GM12891 (cell line): ENCODE data around the gene TGM2.

Experiments used
- POLR2A ChIP-seq: IDR thresholded peaks from 2 replicates; pipeline ENCODE4 v1.6.1; 2011; ENCODE audit warnings: low read depth, low read length, control low read depth
- POLR2AphosphoS5 ChIP-seq: IDR thresholded peaks from 2 replicates; pipeline ENCODE4 v1.6.1; 2011; ENCODE audit warnings: low read depth, low read length, control low read depth
- POU2F2 ChIP-seq: IDR thresholded peaks from 2 replicates; pipeline ENCODE4 v1.6.1; 2011; ENCODE audit warnings: low read depth, mild to moderate bottlenecking, control low read depth, low read length, moderate library complexity
- SPI1 ChIP-seq: IDR thresholded peaks from 2 replicates; pipeline ENCODE4 v1.6.1; 2011; ENCODE audit warnings: low read depth, low read length, control low read depth
- TAF1 ChIP-seq: IDR thresholded peaks from 2 replicates; pipeline ENCODE4 v1.6.1; 2011; ENCODE audit warnings: low read depth, low read length, control low read depth

- no peak for TF ChIP-seq POLR2A
- no peak for TF ChIP-seq POLR2AphosphoS5
- TF ChIP-seq TAF1, result no peak
- TF ChIP-seq POU2F2, result no peak
- TF ChIP-seq SPI1, result no peak
Measured at GRCh38 chr20:38151455-38151854, 13.6 kb downstream of the TGM2 start.
